C4-2B (cell line): ENCODE measurements around the gene PYGL.

Source experiments
- H3K27ac ChIP-seq: fragments of 450-650 bp; 2 replicates; pipeline ENCODE4 v1.5.1; 2017
- ZFX ChIP-seq: fragments of 450-650 bp; IDR thresholded peaks from 2 replicates; pipeline ENCODE4 v1.6.1; 2017
- TF ChIP-seq, protein P1 (sequence below): fragments of 450-650 bp; conservative IDR thresholded peaks from 2 replicates; pipeline ENCODE4 v1.5.1; 2017; ENCODE audit warnings: mild to moderate bottlenecking

PYGL gene

DNA sequence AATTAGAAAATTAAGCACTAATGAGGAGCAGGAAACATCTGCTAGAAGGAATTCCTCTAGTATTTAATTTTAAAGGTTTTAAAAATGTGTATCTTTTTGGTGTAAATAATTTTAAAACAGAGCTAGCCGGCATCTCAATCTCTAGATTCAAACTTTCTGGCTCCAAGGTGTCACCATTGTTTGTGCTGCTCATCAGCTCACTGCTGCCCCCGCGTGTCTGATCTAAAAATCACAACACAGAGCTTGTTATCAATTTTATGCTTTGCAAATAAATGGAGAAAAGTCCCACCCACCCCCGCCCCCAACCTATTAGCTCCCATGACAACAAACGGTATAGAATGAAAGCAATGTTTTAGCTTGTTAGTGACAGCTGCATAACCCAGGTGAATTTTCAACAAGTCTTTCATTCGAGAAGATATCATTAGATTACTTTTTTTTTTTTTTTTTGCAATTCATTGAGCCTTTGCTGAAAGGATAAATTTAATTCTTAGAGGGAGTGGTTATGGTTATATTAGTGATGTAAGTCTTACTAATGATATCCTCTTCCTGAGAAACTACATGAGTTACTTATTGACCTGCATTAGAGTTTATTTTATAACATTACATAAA lies 83.7 kb downstream of the PYGL start:
- H3K27ac ChIP-seq, result peak overlapping the region; percentile 31
- TF ChIP-seq ZFX, result no peak
- TF ChIP-seq, protein P1, sequence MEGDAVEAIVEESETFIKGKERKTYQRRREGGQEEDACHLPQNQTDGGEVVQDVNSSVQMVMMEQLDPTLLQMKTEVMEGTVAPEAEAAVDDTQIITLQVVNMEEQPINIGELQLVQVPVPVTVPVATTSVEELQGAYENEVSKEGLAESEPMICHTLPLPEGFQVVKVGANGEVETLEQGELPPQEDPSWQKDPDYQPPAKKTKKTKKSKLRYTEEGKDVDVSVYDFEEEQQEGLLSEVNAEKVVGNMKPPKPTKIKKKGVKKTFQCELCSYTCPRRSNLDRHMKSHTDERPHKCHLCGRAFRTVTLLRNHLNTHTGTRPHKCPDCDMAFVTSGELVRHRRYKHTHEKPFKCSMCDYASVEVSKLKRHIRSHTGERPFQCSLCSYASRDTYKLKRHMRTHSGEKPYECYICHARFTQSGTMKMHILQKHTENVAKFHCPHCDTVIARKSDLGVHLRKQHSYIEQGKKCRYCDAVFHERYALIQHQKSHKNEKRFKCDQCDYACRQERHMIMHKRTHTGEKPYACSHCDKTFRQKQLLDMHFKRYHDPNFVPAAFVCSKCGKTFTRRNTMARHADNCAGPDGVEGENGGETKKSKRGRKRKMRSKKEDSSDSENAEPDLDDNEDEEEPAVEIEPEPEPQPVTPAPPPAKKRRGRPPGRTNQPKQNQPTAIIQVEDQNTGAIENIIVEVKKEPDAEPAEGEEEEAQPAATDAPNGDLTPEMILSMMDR, result peak; percentile 91

DNA sequence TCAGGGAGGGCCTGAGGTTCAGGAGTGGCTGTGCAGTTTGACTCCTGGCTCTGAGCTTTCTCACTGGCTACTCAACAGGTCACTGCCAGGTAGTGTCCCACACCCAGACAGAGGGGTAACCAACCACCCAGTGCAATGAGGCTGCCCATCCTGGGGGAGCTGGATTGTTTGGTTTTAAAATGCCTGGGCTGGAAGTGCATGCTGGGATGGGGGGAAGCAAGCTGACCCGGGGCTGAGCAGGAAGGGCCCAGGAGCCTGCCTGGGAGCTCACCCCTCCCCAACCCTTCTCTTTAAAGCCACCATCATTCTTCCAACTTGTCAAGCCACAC lies 85.0 kb downstream of the PYGL start:
- TF ChIP-seq, protein P1, result no peak
- TF ChIP-seq ZFX, result no peak

DNA sequence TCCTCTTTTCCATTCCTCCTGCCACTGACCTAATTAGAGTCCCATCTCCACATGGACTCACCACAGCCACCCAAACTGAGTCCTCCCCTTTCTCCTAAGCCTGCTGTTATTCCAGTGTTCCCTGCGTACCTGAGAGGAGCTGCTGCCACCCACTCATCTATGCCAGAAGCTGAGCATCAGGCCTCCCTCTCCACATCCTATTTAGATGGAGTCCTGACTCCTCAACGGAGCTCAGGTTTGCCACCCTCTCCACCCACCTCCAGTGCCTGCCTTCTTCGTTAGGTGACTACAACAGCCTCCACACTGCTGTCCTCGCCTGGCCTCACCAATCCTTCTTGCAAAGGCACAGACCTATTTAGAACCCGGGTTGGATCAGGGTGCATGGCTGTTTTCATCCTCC lies 87.6 kb downstream of the PYGL start:
- H3K27ac ChIP-seq, result no peak overlapping the region
- TF ChIP-seq, protein P1, result no peak
- no peak for TF ChIP-seq ZFX

More for the DNA sequence above, 85.0 kb downstream of the PYGL start:
- H3K27ac ChIP-seq, result peak overlapping the region; percentile 31; the same call in 1 of the 2 replicates

DNA sequence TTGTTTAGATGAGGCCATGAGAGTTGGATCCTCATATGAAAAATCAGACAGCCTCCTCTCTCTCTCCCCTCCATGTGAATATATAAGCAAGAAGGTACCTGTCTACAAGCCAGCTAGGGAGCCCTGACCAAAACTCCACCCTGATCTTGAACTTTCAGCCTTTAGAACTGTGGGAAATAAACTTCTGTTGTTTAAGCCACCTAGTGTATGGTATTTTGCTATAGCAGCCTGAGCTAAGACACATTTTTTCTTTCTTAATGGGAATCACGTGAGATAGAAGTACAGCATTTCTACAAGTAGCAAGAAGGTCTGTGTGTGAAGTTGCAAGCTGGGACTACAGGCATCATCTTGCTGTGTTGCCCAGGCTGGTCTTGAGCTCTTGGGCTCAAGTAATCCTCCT lies 88.7 kb downstream of the PYGL start:
- H3K27ac ChIP-seq, result no peak overlapping the region
- TF ChIP-seq, protein P1, result no peak
- no peak for TF ChIP-seq ZFX
